ENCODE results near the gene CTSE. TPM values are rescaled to one million over a fixed set of nuclear protein-coding genes. Genes with fewer than 3 reads are reported as not detected.

Gene CTSE
- total RNA-seq, 4 donors from 2014 or later, result 2.6 to 14.3 (median 6.7) TPM

DNA sequence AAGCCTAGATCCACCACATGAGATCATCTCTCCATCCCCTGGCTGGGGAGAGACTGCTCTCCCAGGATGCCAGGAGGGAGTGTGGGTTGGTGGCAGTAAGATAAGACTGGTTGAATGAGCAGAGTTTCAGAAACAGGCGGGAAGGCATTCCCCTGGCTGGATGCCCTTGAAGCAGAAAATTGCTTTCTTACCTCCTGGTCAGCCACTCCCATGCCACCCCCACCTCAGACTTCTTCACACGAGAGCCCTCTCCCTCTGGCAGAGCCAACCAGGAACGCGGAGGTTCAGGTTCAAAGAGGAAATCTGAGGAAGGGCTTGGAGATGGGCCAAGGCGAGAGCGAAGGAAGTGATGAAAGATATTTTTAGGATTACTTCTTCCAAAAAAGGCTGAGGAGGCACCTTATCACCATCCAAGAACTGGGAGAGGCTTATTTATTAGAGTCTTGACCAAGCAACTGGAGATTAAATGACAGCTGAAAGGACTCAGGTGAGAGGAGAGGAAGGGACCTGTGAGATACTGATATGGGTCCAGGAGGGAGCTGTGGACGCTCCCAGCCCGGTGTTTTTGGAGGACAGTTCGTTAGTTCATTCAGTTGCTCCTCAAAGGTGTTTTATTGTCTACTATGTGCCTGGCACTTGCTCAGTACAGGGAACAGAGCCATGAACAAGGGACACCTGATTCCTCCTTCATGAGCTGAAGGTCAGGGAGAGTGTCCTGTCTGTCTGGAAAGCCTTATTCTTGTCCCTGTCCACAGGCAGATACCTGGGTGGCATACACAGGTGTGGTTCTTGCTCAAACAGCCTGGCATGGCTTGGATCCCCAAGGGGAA lies 61.5 kb downstream of the CTSE start:
- DNase-seq, result no peak
- no peaks in the 10 kb centered on the region for H3K4me1 ChIP-seq
- no peak overlapping the region for H3K4me3 ChIP-seq
- H3K36me3 ChIP-seq, result no peaks in the 10 kb centered on the region
- intact Hi-C loops (cut with DNase I; ENCODE audit: low total_unique reads) (no loop called here), in situ Hi-C loops (cut with MboI; ENCODE audit: low pct_ligation_motif_present in 1 of 4, low pct_unique_long_range_greater_than_20kb in 1 of 4, low sequenced_read_pairs in 3 of 4) (loop anchor here in 1 of 4 donors (25.0 kb wide), 1 partner anchor 175 kb away; the partner anchor contains the start of gene RAB29)
- TF ChIP-seq, protein P1, sequence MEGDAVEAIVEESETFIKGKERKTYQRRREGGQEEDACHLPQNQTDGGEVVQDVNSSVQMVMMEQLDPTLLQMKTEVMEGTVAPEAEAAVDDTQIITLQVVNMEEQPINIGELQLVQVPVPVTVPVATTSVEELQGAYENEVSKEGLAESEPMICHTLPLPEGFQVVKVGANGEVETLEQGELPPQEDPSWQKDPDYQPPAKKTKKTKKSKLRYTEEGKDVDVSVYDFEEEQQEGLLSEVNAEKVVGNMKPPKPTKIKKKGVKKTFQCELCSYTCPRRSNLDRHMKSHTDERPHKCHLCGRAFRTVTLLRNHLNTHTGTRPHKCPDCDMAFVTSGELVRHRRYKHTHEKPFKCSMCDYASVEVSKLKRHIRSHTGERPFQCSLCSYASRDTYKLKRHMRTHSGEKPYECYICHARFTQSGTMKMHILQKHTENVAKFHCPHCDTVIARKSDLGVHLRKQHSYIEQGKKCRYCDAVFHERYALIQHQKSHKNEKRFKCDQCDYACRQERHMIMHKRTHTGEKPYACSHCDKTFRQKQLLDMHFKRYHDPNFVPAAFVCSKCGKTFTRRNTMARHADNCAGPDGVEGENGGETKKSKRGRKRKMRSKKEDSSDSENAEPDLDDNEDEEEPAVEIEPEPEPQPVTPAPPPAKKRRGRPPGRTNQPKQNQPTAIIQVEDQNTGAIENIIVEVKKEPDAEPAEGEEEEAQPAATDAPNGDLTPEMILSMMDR (IDR thresholded peaks at IDR 0.05), result no peak
- TF ChIP-seq POLR2A (IDR thresholded peaks at IDR 0.05), result no peak
- TF ChIP-seq EP300 (IDR thresholded peaks at IDR 0.05; ENCODE audit: low read depth), result no peak
- no peak for TF ChIP-seq POLR2AphosphoS5 (IDR thresholded peaks at IDR 0.05)
- WGBS, 2 donors (ENCODE audit: low coverage in 1 of 2), result 50 to 65% methylated on average over 2 to 9 of the region's 9 CpGs
- H3K9me3 ChIP-seq, result no peaks in the 10 kb centered on the region
- no peak overlapping the region for H3K27ac ChIP-seq
- peaks cover 8% of the 10 kb centered on the region for H3K27me3 ChIP-seq

DNA sequence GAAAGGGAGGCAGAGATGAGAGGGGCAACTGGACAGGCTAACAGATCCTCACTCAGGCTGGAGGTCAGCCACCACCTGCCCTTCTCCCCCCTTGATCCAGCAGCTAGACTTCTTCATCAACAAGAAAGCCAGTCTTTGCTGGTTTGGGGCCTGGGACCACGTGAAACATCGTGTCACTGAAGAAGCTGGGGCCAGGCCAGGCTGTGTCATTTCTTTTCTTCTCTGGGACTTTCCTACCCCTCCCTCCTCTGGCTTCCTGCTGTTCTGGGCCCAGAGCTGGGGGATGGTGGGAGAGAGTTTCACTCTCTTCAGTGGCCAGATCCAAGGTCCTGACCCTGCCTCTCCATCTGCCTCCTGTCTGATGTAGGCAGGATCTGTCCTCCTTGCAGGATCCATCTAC lies 62.3 kb downstream of the CTSE start:
- peaks cover 8% of the 10 kb centered on the region for H3K27me3 ChIP-seq
- no peaks in the 10 kb centered on the region for H3K9me3 ChIP-seq
- no peaks in the 10 kb centered on the region for H3K4me1 ChIP-seq
- 45% methylated on average over 2 of the region's 2 CpGs; no CpG with 5 or more reads in 1 of the 2 donors for WGBS, 2 donors (ENCODE audit: low coverage in 1 of 2)
- TF ChIP-seq POLR2AphosphoS5 (IDR thresholded peaks at IDR 0.05) (no peak), POLR2A (IDR thresholded peaks at IDR 0.05) (no peak), EP300 (IDR thresholded peaks at IDR 0.05; ENCODE audit: low read depth) (no peak)
- TF ChIP-seq, protein P1 (IDR thresholded peaks at IDR 0.05), result no peak
- no peak for DNase-seq
- H3K36me3 ChIP-seq, result no peaks in the 10 kb centered on the region
- intact Hi-C loops (cut with DNase I; ENCODE audit: low total_unique reads), result no loop called here
- in situ Hi-C loops (cut with MboI; ENCODE audit: low pct_ligation_motif_present in 1 of 4, low pct_unique_long_range_greater_than_20kb in 1 of 4, low sequenced_read_pairs in 3 of 4), result loop anchor here in 1 of 4 donors (25.0 kb wide), 1 partner anchor 174 kb away; the partner anchor contains the start of gene RAB29
- H3K27ac ChIP-seq, result no peak overlapping the region
- no peak overlapping the region for H3K4me3 ChIP-seq

DNA sequence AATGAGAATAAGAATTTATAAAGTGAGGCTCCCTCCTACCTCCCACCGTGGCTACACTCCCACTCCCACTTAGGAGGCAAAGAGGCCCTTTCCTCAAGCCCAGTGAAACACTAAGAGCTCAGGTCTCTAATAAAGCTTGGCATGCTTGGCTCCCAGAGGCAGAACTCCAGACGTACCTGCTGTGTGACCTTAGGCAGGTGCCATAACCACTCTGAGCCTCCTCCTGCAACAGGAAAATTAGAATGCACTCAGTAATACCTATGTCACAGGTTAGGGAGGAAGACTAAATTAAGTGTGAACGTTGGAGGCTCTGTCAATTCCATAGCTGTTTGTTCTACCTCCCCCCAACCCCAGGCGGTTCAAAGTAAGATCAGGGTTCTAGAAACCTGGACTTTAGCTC lies 63.9 kb downstream of the CTSE start:
- WGBS, 2 donors (ENCODE audit: low coverage in 1 of 2), result 73% methylated on average over 4 of the region's 4 CpGs; no CpG with 5 or more reads in 1 of the 2 donors
- H3K4me1 ChIP-seq, result no peaks in the 10 kb centered on the region
- no peaks in the 10 kb centered on the region for H3K9me3 ChIP-seq
- intact Hi-C loops (cut with DNase I; ENCODE audit: low total_unique reads), result no loop called here
- no peak for DNase-seq
- peaks cover 8% of the 10 kb centered on the region for H3K27me3 ChIP-seq
- H3K36me3 ChIP-seq, result no peaks in the 10 kb centered on the region
- TF ChIP-seq POLR2AphosphoS5 (IDR thresholded peaks at IDR 0.05), result no peak
- TF ChIP-seq, protein P1 (IDR thresholded peaks at IDR 0.05), result no peak
- no peak for TF ChIP-seq POLR2A (IDR thresholded peaks at IDR 0.05)
- no peak for TF ChIP-seq EP300 (IDR thresholded peaks at IDR 0.05; ENCODE audit: low read depth)
- in situ Hi-C loops (cut with MboI; ENCODE audit: low pct_ligation_motif_present in 1 of 4, low pct_unique_long_range_greater_than_20kb in 1 of 4, low sequenced_read_pairs in 3 of 4), result loop anchor here in 1 of 4 donors (25.0 kb wide), 1 partner anchor 172 kb away; the partner anchor contains the start of gene RAB29
- no peak overlapping the region for H3K4me3 ChIP-seq
- no peak overlapping the region for H3K27ac ChIP-seq

Other genes starting within 250 kb of the CTSE start
- gene RAB29, start 248.4 kb downstream of the CTSE start, total RNA-seq, result 10 to 100 TPM in 2 of 4 donors, 1 to 10 TPM in 2; 1.1 to 13.9 (median 10.2) TPM
- gene SLC41A1, start 210.7 kb downstream of the CTSE start, total RNA-seq, result 1 to 10 TPM; 5.1 to 7.0 (median 5.6) TPM
- not detected for gene PM20D1, start 173.8 kb downstream of the CTSE start, total RNA-seq
- gene SLC26A9, start 80.4 kb downstream of the CTSE start, total RNA-seq, result not detected
- under 1 TPM in 2 of 4 donors, not detected in 2; 0.27 to 0.32 TPM for gene RAB7B, start 20.5 kb downstream of the CTSE start, total RNA-seq
- gene RHEX, start 29.3 kb upstream of the CTSE start, total RNA-seq, result 1 to 10 TPM in 1 of 4 donors, under 1 TPM in 1, not detected in 2; 0.96 to 4.8 TPM
- 10 to 100 TPM in 1 of 4 donors, 1 to 10 TPM in 1, under 1 TPM in 1, not detected in 1; 0.96 to 14.1 (median 1.6) TPM for gene AVPR1B, start 93.5 kb upstream of the CTSE start, total RNA-seq
- under 1 TPM in 1 of 4 donors, not detected in 3; 0.82 TPM for gene FAM72A, start 178.9 kb upstream of the CTSE start, total RNA-seq
- 10 to 100 TPM; 11.7 to 22.9 (median 19.0) TPM for gene SRGAP2, start 179.6 kb upstream of the CTSE start, total RNA-seq